Activated gamma-delta T cell treated with anti-CD3 and anti-CD28 coated beads, Interleukin-2, amount 50 U/mL, for 16 hours (primary cell): ENCODE data around the gene GPR156.

Source experiments
- DNase-seq: peaks from one replicate; pipeline ENCODE4 v3.0.0-alpha.2; 2020; ENCODE audit warnings: low read depth

GPR156 gene

DNA sequence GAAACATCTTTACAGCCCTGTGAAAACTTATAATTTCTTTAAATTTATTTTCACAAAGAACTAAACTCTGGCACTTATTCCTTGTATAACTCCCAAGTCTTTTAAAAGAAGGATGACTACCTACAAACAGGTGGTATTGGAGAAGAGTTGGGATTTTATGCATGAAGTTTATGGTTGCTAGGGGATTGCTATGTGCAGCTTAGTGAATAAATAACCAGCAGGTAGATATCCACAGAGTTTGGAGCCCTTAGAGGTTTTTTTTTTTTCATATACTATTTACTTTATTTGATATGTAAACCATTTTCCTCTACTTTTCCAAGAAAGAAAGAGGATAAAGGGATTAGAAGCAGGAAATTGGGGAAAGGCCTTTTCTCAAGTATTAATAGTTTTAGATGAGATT, 91.5 kb downstream of the GPR156 start:
- no peak for DNase-seq

DNA sequence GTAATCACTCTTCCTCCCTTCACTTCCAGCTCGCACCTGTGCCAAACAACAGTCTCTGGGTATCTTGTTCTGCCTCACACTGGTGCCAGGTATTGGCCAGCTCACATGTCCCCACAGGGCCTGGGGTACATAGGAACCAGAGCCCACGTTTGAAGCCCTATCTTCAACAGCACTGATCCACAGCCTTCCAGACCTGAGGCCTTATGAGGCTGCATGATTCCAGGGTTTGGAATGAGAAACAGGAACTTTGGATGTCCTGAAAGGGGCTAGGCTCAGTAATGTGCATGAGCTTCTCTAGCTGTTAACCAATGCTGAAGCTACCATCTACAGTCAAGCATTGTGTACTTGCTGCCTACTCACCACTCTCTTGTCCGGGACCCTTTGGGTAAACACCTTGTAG, 92.4 kb downstream of the GPR156 start:
- no peak for DNase-seq

DNA sequence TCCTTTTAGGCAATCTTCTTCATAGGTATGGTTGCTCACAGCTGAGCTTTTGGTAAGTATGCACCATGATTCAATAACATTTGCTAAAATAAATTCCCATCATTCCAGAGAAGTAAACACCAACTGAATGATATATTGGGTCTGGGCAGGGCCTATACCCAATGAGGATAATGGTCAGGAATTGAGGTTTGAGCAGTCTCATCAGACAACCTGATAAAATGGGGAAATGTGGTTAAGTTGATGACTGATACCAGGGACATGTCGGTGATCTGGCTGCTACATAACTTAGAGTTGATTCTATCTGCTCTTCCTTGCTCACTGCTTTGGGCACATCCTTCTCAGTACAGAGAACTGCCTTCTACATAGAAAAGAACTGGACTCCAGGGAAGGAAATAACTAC, 92.9 kb downstream of the GPR156 start:
- no peak for DNase-seq

DNA sequence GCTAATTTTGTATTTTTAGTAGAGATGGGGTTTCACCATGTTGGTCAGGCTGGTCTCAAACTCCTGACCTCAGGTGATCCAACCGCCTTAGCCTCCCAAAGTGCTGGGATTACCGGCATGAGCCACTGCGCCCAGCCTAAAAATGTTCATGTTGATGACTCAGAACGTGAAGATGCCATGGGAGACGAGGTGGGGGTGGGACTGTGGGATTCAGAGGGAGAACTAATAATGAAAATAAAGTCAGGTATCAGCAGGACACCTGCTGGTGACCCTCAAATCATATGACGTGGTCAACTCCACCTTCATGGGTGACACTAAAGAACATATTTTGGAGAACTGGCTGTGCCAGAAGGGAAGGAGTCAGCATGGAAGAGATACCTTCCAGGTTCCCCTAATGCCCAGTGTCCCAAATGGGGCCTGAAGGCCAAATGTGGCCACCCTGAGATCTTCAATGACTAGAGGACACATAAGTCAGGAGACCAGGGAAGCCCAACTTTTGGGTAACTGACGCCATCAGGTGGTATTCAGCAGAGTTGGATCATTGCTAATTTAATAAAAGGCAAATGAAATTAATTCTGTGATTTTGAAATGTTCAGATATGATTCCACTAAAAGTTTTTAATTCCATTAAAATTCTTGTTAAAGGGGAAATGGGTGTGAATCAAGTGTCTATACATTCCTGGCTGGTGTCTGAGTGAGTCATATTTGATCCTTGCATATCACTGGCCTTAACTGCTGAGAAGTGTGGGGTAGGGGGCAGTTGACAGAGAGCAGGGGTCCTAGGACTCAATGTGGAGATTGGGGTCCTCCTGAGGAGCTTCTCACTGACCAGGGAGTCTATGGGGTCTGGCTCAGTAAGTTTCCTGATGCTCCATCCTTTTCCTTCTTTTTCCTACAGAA, 102.2 kb downstream of the GPR156 start:
- DNase-seq: no peak

DNA sequence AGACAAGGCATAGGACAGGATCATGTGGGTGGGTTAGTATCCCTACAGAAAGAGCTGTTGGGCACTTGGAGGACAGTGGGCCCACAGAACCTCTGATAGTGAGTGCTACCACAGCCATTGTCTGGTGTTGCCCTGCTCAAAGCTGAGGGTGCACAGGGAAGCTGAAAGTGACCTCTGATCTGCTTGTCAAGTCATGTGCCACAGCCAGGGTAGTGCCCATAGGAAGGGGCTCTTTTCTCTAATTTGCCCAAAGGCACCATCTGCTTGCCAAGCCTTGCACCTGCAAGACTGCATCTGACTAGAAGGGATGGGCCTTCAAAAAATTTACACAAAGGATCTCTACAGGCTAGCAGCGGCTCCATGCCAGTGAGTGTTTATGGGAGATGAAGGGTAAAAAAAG, 103.4 kb downstream of the GPR156 start:
- DNase-seq: no peak

DNA sequence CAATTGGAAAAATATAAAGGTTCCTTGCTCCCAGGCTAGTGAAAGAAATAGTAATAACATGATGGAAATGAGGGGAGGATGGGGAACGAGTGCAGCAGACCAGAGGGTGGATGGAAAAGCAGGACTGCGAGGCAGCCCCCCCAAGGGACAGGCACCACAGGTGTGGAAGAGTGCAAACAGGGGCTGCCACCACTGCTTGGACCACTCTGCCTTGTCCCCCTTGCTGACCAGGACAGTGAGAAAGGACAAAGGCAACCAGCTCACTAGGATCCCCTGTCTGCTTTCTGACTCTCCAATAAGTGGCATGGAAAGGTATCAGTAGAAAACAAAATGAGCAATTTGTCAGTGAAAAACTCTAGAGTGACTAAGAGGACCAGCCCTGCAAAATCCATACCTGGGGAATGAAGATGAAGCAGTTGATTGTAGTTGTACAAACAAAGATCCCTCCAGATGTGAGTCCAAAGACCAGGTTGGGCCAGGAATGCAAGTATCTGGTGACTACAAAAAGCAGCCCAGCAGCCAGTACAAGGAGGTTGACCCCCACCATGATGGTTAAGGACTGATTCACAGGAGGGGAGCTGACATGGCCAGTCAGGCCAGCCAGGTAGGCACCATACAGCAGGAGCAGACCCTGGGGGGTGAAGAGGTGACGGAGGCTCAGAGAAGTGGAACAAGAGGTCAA, 104.2 kb downstream of the GPR156 start:
- no peak for DNase-seq

DNA sequence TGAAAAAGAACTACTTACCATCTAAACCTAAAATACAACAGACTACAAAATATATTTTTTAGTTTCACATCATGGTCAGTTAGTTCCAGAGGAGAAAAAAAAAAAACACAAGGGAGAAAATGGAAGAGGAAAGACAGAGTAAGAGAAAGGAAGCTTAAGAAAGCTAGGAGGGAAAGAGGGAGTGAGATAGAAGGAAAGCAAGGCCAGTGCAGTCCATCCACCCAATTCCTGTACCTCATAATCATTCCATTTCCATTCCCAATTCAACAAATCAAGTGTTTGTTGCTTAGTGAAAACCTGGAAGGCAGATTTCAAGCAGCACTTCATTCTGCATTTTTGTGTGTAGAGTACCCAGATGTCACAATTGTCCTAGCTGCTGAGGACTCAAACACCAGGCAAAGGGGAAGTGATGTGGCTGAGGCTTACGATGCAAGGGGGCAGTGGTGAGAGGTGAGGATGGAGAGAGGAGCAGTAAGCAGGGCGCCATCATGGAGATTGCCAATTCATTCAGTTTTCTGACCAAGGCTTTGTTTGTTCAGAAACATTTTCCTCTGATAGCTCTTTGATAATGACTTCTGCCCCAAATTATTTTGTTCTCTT, 107.2 kb downstream of the GPR156 start:
- DNase-seq: no peak

DNA sequence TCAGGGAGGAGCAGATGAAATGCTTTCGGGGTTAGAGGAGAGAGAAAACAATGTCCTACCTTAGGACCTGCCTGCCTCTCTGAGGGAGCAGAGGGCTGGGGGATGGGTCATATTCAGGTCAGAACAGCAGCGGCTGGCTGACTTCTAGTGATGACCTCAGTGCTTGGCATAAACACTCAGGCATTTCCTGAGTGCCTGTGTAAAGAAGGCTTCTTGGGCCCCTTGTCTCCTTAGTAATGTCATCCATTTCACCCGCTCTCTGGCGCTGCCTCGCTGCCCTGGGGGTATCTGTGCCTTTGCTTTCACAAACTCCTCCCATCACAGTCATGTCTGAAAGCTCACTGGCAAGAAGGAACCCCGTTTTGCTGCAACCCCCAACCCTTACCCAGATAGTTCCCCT, 107.9 kb downstream of the GPR156 start:
- DNase-seq: no peak

DNA sequence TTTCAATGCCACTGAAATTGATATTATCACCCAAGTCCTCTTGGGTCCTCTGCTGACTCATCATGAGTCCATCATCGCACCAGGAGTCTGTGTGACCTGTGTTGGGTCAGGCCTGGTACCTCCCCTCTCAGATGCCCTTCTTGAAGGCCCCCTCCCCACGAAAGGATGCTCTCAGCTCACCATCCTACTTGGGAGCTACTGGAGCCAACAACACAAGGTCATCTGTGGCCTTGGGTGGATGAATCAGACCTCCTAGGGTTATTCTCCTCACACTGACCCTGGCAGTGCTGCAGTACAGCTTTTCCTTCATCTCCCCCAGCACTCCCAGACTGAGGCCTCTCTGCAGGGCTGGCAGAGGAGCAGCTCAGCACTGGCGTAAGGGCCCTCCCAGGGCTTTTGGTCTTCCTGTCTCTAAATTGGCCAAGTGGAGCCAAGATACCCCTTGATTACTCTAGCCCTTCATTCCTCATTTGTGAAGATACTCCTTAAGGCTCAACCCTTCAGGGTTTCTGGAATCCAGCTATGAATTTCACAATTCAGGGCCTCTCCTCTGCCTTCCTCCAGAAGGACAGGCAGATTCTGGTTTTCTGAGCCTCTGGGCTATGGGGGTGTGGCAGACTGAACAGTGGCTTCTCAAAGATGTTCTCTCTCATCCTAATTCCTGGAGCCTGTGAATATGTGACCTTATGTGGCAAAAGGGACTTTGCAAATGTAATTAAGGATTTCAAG, 110.0 kb downstream of the GPR156 start:
- DNase-seq: no peak

DNA sequence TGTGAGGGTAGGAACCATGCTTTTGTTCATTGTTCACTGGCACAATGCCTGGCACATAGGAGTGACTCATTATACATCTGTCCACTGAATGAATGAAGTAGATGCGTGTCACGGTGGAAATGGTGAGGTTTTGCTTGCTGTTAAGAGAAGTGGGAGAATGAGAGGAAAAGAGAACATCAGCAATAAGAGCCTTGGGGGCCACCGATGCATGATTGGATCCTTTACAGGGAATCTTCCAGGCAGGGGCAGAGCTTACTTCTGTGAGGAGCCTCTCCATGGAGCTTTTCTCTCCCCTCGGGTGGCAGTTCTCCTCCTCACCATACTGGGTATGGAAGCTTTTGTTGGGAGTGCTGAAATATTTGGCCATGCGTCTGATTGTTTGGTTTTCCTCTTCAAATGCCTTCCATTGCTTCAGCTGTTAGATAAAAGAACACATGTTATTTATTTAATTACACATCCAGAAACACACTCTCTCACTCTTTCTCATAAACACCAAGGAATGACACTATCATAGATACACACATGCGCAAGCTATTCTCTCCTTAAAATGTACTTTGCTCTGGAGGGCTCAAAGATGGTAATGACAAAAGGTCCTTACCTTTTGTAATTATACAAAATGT, 111.9 kb downstream of the GPR156 start:
- no peak for DNase-seq

DNA sequence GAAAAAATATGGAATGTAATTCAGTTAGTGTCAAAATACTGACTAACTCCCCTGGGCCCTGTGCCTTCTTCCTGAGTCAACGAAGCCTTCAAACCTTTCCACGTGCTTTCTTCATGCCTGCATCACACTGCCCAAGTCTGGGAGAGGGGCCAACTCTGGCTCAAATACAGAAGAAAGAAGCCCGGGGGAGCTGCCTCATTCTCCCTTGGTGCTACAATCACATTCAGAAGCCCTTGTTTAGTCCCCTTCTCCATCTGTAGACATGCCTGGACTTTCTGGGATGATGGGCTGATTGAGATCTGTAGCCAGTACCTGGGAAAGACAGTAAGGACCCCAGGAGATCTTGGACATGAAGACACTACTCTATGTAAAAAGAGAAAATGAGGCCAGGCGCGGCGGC, 113.0 kb downstream of the GPR156 start:
- DNase-seq: no peak

DNA sequence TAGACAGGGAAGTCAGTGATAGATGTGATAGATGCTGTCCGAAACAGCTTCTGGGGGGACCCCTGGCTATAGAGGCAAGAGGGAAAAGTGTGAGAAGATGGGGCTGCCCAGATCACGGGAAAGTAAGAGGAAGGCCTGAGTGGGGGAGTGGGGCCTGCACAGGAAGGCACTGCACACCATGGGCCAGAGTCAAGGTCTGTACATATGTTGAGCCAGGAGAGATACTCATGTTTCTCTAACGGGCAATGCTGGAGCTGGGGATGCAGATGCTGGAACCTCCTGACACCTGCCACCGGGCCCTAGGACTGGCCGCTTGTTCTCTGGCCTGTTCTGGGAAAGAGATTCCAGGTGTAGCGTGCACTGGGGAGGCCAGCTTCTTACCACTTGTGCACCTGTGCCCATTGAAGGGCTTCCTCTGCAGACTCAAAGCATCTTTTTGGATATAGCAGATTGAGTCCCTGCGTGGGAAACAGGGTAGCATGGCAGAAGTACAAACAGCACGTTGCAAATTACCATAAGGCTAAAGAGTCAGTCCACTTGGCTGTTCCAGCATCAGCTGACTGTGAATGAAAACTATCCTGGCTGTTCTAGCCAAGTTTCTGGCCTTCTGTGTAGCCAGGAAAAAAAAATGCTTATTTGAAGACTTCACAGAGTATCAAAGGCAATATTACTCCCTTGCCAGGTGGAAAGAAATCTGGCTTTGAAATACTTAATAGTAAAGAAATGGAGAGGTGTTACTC, 113.7 kb downstream of the GPR156 start:
- no peak for DNase-seq

DNA sequence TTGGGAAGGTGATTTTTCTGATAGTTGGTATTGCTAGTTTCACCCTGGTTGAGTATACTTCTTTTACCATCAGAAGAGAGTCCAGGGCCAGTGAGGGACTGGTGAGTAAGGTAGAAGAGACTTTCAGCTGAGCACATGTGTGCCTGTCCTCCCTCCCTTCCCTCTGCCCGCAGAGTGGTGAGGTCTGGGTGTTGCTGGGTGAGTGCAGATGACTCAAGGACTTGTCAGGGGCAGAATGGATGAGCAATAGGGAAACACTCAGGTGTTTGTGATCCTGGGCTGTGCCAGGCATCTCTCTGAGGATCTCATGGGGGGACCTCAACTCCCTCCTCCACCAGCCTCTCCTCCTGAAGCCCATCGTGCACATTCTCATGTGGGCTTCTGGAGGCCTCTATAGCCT, 114.8 kb downstream of the GPR156 start:
- DNase-seq: no peak

DNA sequence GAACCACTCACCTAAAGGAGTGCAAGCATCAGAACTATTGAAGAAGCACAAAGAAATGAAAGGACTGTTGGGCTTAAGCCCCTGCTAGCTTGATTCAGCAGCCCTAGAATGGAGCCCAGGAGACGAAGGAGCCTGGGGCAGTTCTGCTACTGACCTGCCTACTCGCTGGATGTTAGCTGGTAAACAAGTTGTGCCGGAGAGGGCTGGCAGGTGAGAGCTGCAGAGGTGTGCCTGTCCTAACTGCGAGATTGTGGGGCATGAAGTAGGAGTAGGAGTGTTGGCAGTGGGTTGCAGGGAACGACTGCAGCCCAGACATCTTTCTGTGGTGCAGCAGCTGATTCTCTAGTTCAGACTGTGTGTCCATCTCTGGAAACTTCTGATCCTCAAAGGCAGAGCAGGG, 115.6 kb downstream of the GPR156 start:
- no peak for DNase-seq

DNA sequence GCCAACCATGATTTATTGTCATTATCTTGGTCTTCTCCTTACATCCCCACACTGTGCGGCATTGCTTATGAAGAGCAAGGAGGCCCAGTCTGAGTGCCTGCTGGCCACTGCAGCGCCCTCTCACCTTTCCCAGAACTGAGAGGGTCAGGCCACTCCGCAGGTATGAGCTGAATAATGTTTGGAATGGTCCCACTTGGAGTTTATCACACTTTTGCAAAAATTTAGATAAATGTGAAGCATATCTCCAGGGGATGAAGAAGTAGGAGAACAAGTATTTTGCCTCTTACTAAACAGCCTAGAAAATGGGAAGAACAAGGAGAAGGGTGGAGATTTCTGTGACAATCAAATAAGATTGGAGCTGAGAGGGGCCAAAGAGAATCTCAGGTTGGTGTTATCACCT, 116.4 kb downstream of the GPR156 start:
- no peak for DNase-seq

DNA sequence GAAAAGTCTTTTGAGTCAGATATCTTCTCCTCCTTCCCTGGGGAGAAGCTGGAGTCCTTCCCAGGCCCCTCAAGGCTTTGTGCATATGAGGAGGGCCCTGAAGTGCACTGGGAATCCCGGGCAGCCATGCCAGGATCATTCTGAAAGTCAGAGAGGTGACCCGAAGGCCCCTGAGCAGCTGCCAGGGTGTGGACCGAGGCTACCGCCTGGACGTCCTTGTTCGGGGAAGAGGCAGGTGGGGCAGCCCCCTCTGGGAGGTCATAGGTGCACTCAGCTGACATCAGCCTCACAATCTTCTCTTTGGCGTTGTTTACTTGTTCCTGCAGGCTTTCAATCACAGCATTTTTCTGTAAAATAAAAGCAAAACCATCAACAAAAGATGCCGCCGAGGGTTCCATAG, 117.0 kb downstream of the GPR156 start:
- DNase-seq: no peak

DNA sequence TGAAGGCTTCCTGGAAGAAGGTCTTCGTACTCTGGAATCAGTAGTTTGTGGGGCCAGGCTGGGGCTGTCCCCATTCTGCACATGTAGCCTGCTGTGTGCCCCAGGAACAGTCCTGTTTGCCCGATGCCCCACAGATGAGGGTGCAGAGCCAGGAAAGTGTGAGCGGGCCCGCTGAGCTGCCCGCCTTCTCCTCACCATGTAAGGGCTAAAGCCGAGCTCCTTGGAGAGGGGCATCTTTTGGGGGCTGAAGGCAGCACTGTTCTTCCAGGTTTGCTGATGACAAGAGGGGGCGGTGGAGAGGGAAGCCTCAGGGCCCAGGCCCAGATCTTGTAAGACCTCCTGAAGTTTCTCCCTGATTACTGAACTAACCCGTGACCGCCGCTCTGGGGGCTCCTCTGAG, 117.5 kb downstream of the GPR156 start:
- DNase-seq: no peak

DNA sequence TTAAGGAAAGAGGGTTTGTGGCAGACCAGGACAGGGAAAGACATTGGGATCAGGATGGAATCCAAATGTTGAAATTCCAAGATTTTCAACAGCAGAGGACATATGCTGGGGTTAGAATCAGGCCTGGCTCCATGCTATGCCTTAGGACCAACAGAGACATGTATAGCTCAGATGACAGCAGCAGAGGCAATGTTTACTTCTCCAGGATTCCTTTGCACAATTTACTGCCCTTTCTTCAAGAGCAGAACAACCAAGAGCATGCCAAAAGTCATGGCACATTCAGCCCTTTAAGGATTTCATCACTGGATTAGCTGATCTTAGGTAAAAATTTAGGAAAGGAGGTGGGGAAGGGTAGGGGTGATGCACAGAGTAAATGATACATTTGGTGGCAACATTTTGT, 121.2 kb downstream of the GPR156 start:
- no peak for DNase-seq

DNA sequence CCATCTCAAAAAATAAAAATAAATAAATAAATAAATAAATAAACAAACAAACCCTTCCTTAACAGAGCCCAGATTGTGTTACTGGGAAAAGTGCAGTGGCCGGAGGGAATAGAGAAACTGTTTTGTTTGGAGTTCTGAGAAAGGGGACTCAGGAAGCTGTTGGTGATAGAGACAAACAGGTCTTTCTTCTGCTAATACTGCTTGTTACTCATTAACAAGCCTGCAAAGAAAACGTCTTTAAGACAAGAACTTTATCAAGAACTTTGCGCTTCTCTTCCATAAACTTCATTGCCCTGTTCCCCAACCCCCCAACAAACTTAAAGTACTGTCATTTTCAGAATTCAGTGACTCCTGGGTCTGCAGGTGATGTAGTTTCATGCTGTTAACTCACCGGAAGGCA, 122.0 kb downstream of the GPR156 start:
- no peak for DNase-seq

DNA sequence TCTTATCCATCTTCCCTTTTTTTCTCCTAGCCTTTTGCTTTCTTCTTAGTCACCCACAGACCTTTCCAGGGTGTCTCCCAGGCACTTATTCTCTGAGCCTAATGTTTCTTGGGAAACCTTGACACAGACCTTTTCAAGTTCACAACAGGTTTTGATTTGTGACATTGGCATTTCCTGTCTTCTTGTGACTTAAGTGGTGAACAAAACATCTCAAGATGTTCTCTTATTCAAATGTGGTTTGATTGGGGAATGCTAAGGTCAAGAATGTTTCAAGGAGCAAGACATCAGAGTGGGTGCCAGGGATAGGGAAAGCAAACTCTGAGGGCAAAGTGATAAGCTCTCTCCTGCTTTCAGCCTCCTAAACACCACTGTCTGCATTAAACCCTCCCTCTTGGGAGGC, 122.6 kb downstream of the GPR156 start:
- DNase-seq: no peak

DNA sequence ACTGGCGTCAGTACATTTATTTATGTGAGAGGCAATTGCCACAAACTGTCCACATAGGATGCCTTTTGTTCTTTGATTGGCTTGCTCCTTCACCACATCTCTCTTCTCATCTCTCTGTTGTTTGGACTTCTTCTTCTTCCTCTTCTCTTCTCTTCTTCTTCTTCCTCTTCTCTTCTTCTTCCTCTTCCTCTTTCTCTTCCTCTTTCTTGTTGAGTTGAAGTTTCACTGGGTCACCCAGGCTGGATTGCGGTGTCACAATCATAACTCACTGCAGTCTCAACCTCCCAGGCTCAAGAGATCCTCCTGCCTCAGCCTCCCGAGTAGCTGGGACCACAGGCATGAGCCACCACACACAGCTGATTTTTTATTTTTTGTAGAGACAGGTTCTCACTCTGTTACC, 123.1 kb downstream of the GPR156 start:
- no peak for DNase-seq
